Naive B cell (primary cell): ENCODE measurements around the gene BIVM. TPM values are rescaled to one million over a fixed set of nuclear protein-coding genes. Genes with fewer than 3 reads are reported as not detected.
"Not testable (repeated sequence)": the region's sequence is repeated elsewhere in the genome, so short reads cannot be mapped to it uniquely, and the experiment has no call there.

ENCODE experiments used
- ATAC-seq, 2 donors: fragments of 150-1000 bp; cut with Tn5 transposase; 2 replicates each; pipeline ENCODE4 v1.10.0; 2021; ENCODE audit warnings: low read depth in 2 of 2, mild to moderate bottlenecking in 2 of 2, moderate library complexity in 2 of 2
- DNase-seq: peaks from one replicate; pipeline ENCODE4 v3.0.0; 2022
- H3K27ac Mint-ChIP-seq, 6 donors: one replicate each; pipeline ENCODE4 v1.8.0; 2020 to 2022; ENCODE audit warnings: mild to moderate bottlenecking in 6 of 6, mixed read lengths in 6 of 6, moderate library complexity in 5 of 6, inconsistent platforms in 2 of 6
- H3K27me3 Mint-ChIP-seq, 3 donors: one replicate each; pipeline ENCODE4 v1.8.0; 2021 to 2022; ENCODE audit warnings: mixed read lengths in 3 of 3, mild to moderate bottlenecking in 1 of 3
- H3K36me3 Mint-ChIP-seq, 2 donors: one replicate each; pipeline ENCODE4 v1.8.0; 2020 to 2022; ENCODE audit warnings: mixed read lengths in 2 of 2, inconsistent platforms in 1 of 2, mild to moderate bottlenecking in 1 of 2
- H3K4me1 Mint-ChIP-seq, 3 donors: one replicate each; pipeline ENCODE4 v1.8.0; 2020 to 2022; ENCODE audit warnings: mixed read lengths in 3 of 3, inconsistent platforms in 1 of 3, mild to moderate bottlenecking in 1 of 3, moderate library complexity in 1 of 3
- H3K4me3 Mint-ChIP-seq, 8 donors: one replicate each; pipeline ENCODE4 v1.8.0; 2020 to 2022; ENCODE audit warnings: mild to moderate bottlenecking in 8 of 8, mixed read lengths in 8 of 8, moderate library complexity in 8 of 8, inconsistent platforms in 2 of 8
- H3K9me3 Mint-ChIP-seq, 7 donors: one replicate each; pipeline ENCODE4 v1.8.0; 2020 to 2022; ENCODE audit warnings: mixed read lengths in 7 of 7, mild to moderate bottlenecking in 5 of 7, inconsistent platforms in 2 of 7, moderate library complexity in 1 of 7
- polyA plus RNA-seq, 6 donors: library from polyadenylated mRNA; unstranded; fragments of 300-500 nt; fragmentation: Illumina TruSeq; gene quantifications; one replicate each; pipeline ENCODE4 v1.2.3, GENCODE V29; 2021; ENCODE audit warnings: low read depth in 6 of 6

Gene BIVM
- polyA plus RNA-seq, 6 donors from 2014 or later: 2.2 to 7.5 (median 3.4) TPM

GRCh38 chr13:102774214-102774568 is 24.7 kb upstream of the BIVM start:
- no peaks in the 10 kb centered on the region for H3K36me3 Mint-ChIP-seq
- peak overlapping the region; percentile 83 to 97 (median 94) for H3K4me3 Mint-ChIP-seq
- DNase-seq: no peak
- ATAC-seq: no peak
- no peaks in the 10 kb centered on the region for H3K9me3 Mint-ChIP-seq
- H3K4me1 Mint-ChIP-seq: peaks cover 19 to 26% (median 20%) of the 10 kb centered on the region in 3 donors
- H3K27me3 Mint-ChIP-seq: no peaks in the 10 kb centered on the region
- peak overlapping the region; percentile 21 to 95 (median 88) for H3K27ac Mint-ChIP-seq

GRCh38 chr13:102774591-102775520 is 24.1 kb upstream of the BIVM start:
- no peak for DNase-seq
- Mint-ChIP-seq H3K4me1 (peaks cover 19 to 26% (median 20%) of the 10 kb centered on the region in 3 donors), H3K9me3 (no peaks in the 10 kb centered on the region), H3K27me3 (no peaks in the 10 kb centered on the region), H3K4me3 (peak overlapping the region; percentile 83 to 95 (median 92)), H3K36me3 (no peaks in the 10 kb centered on the region), H3K27ac (peak overlapping the region in 5 of 6 donors; percentile 63 to 95 (median 90))
- no peak for ATAC-seq

GRCh38 chr13:102776271-102776670 is 22.6 kb upstream of the BIVM start:
- DNase-seq: no peak
- H3K9me3 Mint-ChIP-seq: peaks cover 0 to 3% (median 0%) of the 10 kb centered on the region in 7 donors
- peaks cover 18 to 24% (median 20%) of the 10 kb centered on the region in 3 donors for H3K4me1 Mint-ChIP-seq
- no peak for ATAC-seq
- H3K27me3 Mint-ChIP-seq: no peaks in the 10 kb centered on the region
- no peak overlapping the region for H3K27ac Mint-ChIP-seq
- no peak overlapping the region for H3K4me3 Mint-ChIP-seq
- H3K36me3 Mint-ChIP-seq: no peaks in the 10 kb centered on the region

DNA sequence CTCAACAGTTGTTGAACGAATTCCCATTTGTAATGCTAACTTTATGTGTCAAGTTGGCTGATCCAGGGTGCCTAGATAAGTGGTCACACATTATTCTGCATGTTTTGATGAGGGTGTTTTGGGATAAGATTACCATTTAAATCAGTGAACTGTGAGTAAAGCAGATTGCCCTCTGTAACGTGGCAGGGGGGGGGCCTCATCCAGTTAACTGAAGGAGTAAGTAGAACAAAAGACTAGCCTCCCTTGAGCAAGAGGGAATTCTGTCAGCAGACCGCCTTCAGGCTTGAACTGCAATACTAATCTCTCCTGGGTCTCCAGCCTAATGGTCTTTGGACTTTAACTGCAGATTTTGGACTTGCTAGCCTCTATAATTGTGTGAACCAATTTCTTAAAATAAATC is 21.2 kb upstream of the BIVM start:
- Mint-ChIP-seq H3K4me1 (peaks cover 13 to 16% (median 14%) of the 10 kb centered on the region in 3 donors), H3K27me3 (no peaks in the 10 kb centered on the region), H3K4me3 (no peak overlapping the region), H3K9me3 (peaks cover 0 to 4% (median 0%) of the 10 kb centered on the region in 7 donors), H3K27ac (no peak overlapping the region), H3K36me3 (no peaks in the 10 kb centered on the region)
- DNase-seq (no peak), ATAC-seq (no peak)

DNA sequence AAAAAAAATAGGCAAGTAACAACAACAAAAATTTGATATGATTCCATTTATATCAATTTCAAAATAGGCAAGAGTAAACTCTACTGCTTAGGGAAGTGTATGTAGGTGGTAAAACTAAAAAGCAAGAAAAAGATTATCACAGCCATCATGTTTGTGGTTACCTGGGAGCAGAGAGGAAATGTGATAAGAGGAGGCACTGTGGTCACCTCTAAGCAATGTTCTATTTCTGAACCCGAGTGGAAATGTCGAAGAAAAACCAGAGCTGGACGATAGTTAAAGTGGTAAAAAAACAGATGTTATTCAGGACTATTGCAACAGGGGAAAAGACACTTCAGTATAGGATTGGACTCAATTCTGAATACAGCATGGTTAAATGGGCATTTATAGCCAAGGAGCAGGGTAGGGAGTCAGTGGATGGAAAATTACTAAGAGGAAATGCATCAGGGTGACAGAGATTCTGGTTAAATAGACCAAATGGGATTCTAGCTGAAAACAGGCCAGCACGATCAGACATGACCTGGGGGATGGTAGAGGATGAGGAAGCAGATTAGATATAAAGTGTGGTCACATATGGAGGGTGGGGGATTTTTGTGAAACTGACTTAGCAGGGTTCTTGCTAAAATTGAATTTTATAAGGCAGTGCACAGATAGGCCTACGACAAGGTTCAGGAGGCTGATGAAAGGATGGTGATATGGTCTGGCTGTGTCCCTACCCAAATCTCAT is 19.3 kb upstream of the BIVM start:
- Mint-ChIP-seq H3K36me3 (no peaks in the 10 kb centered on the region), H3K9me3 (peaks cover 0 to 4% (median 0%) of the 10 kb centered on the region in 7 donors), H3K4me1 (peaks cover under 1 to 4% (median 3%) of the 10 kb centered on the region in 3 donors), H3K27me3 (no peaks in the 10 kb centered on the region), H3K4me3 (peak overlapping the region in 1 of 8 donors; percentile 37), H3K27ac (peak overlapping the region in 2 of 6 donors; percentile 17 to 48)
- DNase-seq (no peak), ATAC-seq (no peak)

DNA sequence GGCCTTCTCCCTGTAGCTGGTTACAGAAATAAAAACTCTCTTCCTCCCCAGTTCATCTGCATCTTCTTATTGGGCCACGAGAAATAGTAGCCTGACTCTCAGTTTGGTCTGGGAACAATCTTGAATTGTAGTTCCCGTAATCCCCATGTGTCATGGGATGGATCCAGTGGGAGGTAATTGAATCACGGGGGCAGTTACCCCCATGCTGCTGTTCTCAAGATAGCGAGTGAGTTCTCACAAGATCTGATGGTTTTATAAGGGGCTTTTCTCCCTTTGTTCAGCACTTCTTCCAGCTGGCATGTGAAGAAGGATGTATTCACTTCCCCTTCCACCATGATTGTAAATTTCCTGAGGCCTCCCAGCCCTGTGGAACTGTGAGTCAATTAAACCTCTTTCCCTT is 18.3 kb upstream of the BIVM start:
- not testable (repeated sequence) for ATAC-seq, H3K4me3 Mint-ChIP-seq, H3K4me1 Mint-ChIP-seq, H3K9me3 Mint-ChIP-seq, H3K27ac Mint-ChIP-seq, DNase-seq, H3K27me3 Mint-ChIP-seq, H3K36me3 Mint-ChIP-seq

DNA sequence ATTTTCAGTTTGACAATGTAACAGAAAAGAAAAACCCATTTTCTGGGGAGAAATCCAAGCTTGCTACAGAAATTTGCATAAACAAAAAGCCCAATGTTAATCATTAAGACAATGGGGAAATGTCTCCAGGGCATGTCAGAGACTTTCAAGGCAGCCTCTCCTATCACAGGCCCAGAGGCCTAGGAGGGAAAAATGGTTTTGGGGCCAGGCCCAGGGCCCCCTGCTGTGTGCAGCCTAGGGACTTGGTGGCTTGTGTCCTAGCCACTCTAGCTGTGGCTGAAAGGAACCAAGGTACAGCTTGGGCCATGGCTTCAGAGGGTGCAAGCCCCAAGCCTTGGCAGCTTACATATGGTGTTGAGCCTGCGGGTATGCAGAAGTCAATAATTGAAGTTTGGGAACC is 17.3 kb upstream of the BIVM start:
- no peak overlapping the region for H3K4me3 Mint-ChIP-seq

GRCh38 chr13:102784483-102784882 is 14.4 kb upstream of the BIVM start:
- Mint-ChIP-seq H3K9me3 (peaks cover 0 to 4% (median 0%) of the 10 kb centered on the region in 7 donors), H3K27me3 (no peaks in the 10 kb centered on the region), H3K27ac (no peak overlapping the region), H3K4me3 (no peak overlapping the region), H3K36me3 (no peaks in the 10 kb centered on the region), H3K4me1 (no peaks in the 10 kb centered on the region)
- DNase-seq: no peak
- no peak for ATAC-seq

More for the DNA sequence above, 17.3 kb upstream of the BIVM start:
- no peak for ATAC-seq
- H3K27ac Mint-ChIP-seq: no peak overlapping the region
- no peak for DNase-seq
- no peaks in the 10 kb centered on the region for H3K4me1 Mint-ChIP-seq
- no peaks in the 10 kb centered on the region for H3K36me3 Mint-ChIP-seq
- peaks cover 0 to 4% (median 0%) of the 10 kb centered on the region in 7 donors for H3K9me3 Mint-ChIP-seq
- no peaks in the 10 kb centered on the region for H3K27me3 Mint-ChIP-seq

DNA sequence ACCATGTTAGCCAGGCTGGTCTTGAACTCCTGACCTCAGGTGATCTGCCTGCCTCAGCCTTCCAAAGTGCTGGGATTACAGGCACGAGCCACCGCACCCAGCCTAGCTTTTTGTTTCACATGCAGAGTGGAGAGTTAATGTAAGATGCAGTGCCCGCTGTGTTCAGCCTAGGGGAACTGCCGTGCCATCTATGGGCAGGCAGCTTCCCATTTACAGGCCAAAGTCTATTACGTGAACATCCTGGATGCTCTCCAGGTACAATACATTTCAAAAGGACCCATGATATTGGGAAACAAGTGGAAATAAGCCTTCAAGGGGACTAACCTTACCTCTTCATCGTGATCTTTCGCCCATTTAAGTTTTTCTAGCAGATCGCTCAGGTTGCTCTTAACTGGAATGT is 10.2 kb upstream of the BIVM start:
- DNase-seq: no peak
- no peaks in the 10 kb centered on the region for H3K4me1 Mint-ChIP-seq
- H3K27me3 Mint-ChIP-seq: peaks cover 0 to 4% (median 0%) of the 10 kb centered on the region in 3 donors
- no peak overlapping the region for H3K4me3 Mint-ChIP-seq
- no peak for ATAC-seq
- no peaks in the 10 kb centered on the region for H3K9me3 Mint-ChIP-seq
- no peaks in the 10 kb centered on the region for H3K36me3 Mint-ChIP-seq
- H3K27ac Mint-ChIP-seq: no peak overlapping the region

DNA sequence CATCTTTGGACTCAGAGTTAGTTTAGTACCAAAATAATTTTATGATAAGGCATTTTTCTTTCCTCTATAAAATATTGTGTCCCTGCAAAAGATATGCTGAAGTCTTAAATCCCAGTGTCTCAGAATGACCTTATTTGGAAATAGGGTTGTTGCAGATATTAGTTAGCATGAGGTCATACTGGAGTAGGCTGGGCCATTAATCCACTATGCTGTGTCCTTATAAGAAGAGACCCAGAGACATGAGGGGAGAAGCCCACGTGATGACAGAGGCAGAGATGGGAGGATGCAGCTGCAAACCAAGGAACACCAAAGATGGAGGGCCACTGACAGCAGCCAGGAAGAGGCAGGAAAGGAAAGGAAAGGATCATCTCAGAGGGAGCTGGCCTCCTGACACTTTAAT is 6.5 kb upstream of the BIVM start:
- Mint-ChIP-seq H3K27ac (no peak overlapping the region), H3K4me1 (no peaks in the 10 kb centered on the region), H3K36me3 (no peaks in the 10 kb centered on the region), H3K27me3 (peaks cover 0 to 18% (median 0%) of the 10 kb centered on the region in 3 donors), H3K4me3 (no peak overlapping the region), H3K9me3 (no peaks in the 10 kb centered on the region)
- ATAC-seq (no peak), DNase-seq (no peak)

DNA sequence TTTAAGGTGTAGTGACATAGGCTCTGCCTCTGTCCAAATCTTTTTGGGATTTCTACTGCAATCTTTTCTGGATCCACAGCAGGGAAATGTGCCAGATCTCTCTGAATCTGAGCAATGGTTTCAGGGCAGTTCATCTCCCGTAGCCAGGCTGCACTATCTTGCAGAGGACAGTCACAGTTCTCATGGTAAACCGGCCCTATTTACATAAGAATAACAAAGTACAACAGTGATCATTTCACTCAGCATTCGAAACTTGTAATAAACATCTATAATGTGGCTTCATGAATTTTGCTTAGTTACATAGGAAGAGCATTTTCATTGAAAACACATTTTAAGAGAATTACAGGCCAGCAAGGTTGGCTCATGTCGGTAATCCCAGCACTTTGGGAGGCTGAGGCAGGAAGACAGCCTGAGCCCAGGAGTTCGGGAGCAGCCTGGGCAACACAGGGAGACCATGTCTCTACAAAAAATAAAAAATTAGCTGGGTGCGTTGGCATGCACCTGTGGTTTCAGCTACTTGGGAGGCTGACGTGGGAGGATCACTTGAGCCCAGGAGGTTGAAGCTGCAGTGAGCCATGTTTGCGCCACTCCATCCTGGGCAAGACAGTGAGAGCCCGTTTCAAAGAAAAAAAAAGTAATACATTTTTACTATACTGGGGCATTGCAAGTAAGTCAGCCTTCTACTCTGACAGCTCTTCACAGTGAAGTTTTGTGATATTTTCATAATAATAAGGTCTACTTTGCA is 5.1 kb upstream of the BIVM start:
- peaks cover 7 to 28% (median 8%) of the 10 kb centered on the region in 3 donors for H3K27me3 Mint-ChIP-seq
- DNase-seq (no peak), ATAC-seq (no peak)
- H3K36me3 Mint-ChIP-seq: no peaks in the 10 kb centered on the region
- peaks cover 0 to 1% (median 0%) of the 10 kb centered on the region in 7 donors for H3K9me3 Mint-ChIP-seq
- H3K4me3 Mint-ChIP-seq: peak overlapping the region in 1 of 8 donors; percentile 53
- H3K27ac Mint-ChIP-seq: no peak overlapping the region
- H3K4me1 Mint-ChIP-seq: peaks cover 4 to 7% (median 4%) of the 10 kb centered on the region in 3 donors

DNA sequence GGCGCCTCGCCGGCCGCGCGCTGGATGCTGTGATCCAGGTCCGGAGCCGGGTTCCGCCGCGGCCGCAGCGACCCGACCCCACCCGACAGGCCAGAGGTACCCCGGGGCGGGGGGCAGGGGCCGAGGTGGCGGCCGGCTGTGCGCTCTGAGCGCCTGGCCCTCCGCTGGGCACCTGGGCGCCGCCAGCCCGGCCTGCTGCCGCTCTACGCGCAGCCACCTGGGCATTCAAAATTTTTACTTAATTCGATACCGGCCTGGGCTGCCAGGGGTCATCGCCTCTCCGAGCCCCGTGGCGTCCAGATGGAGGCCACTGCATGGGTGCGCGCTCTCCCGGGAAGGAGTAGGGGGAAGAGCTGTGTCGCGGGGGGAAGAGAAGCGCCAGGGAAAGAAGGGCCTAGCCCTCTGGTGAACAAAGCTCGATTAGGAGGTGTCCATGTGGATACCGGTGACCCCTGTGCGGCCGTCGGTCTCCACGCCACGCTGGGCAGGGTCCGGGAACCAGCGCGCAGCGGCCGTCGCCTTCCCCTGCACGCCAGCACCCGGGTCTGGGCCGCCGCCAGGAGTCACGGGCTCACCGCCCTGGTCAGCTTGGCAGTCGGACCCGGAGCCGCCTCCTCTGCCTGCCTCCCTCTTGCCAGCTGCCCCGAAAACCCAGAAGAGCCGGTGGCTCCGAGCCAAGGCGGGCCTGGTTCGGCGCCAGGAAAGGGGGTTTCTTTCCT is 666 bp downstream of the BIVM start:
- Mint-ChIP-seq H3K36me3 (no peaks in the 10 kb centered on the region), H3K27ac (peak overlapping the region in 2 of 6 donors; percentile 21 to 70), H3K4me1 (peaks cover 4 to 17% (median 8%) of the 10 kb centered on the region in 3 donors), H3K9me3 (peaks cover 0 to 1% (median 0%) of the 10 kb centered on the region in 7 donors), H3K4me3 (peak overlapping the region; percentile 85 to 94 (median 90)), H3K27me3 (peaks cover 12 to 28% (median 12%) of the 10 kb centered on the region in 3 donors)
- DNase-seq: peak; percentile 8
- peak in 1 of 2 donors; percentile 2 for ATAC-seq
